Loucy (cell line): Measurements from ENCODE around the gene THADA.

Experiments used
- CTCF ChIP-seq: fragments of 200-600 bp; sonication (generic); conservative IDR thresholded peaks from 2 replicates; pipeline ENCODE4 v1.5.1; 2014; ENCODE audit warnings: mild to moderate bottlenecking, antibody characterized with exemption, low read length
- EZH2phosphoT487 ChIP-seq: fragments of 200-600 bp; IDR thresholded peaks from 2 replicates; pipeline ENCODE4 v1.6.1; 2018; ENCODE audit warnings: antibody characterized with exemption, mild to moderate bottlenecking, moderate library complexity, borderline replicate concordance

DNA sequence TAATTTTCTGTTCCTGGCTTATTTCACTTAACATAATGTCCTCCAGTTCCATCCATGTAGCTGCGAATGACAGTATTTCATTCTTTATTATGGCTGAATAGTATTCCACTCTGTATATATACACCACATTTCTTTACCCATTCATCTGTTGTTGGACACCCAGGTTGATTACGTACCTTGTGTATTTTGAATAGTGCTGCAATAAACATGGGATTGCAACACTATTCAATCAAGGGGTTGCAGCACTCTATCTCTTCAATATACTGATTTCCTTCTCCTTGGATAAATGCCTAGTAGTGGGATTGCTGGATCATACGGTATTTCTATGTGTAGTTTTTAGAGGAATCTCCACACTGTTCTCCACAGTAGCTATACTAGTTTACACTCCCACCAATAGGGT is 61.3 kb downstream of the THADA start:
- no peak for TF ChIP-seq CTCF
- no peak for TF ChIP-seq EZH2phosphoT487
